Cardiac fibroblast (primary cell): ENCODE results near the gene NRP1.
A peak's percentile ranks its signal among the peaks of the same experiment; 100 is the strongest.

Source experiments
- DNase-seq, 2 donors: peaks; one replicate each; pipeline versions ENCODE4 v3.0.0 to v3.0.0-alpha.2; 2010; ENCODE audit warnings: low read depth in 2 of 2
- H3K4me3 ChIP-seq, 2 donors: replicated peaks in 1 of 2; 1 replicate in 1 of 2; 2 replicates in 1 of 2; pipeline ENCODE4 v1.5.1; 2011; ENCODE audit warnings: low read depth in 2 of 2, low read length in 2 of 2, mild to moderate bottlenecking in 2 of 2, moderate library complexity in 1 of 2
- CTCF ChIP-seq: IDR thresholded peaks from one replicate; pipeline ENCODE4 v1.5.1; 2011; ENCODE audit warnings: low read depth, mild to moderate bottlenecking, low read length, inconsistent platforms

Gene NRP1

GRCh38 chr10:33332183-33333065 lies 2.0 kb downstream of the NRP1 start:
- H3K4me3 ChIP-seq, result peak overlapping the region; percentile 88 to 89
- no peak for TF ChIP-seq CTCF
- DNase-seq, result peak; percentile 60 to 81

DNA sequence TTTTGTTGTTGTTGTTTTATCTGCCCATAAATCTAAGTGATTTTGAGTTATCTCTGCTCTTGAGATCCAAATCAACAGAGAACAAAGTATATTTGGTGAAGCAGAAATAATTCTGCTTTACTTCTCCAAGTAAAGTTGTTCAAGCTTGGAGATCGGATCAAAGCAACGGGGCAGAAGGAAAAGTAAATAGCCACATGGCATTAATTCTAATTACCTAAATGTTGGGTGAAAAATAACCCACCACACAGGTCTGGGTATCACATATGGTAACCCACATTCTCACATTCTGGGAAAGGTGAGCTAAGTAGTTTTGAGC lies 3.1 kb downstream of the NRP1 start:
- peak overlapping the region; percentile 88 to 89 for H3K4me3 ChIP-seq
- TF ChIP-seq CTCF, result no peak
- DNase-seq, result no peak

DNA sequence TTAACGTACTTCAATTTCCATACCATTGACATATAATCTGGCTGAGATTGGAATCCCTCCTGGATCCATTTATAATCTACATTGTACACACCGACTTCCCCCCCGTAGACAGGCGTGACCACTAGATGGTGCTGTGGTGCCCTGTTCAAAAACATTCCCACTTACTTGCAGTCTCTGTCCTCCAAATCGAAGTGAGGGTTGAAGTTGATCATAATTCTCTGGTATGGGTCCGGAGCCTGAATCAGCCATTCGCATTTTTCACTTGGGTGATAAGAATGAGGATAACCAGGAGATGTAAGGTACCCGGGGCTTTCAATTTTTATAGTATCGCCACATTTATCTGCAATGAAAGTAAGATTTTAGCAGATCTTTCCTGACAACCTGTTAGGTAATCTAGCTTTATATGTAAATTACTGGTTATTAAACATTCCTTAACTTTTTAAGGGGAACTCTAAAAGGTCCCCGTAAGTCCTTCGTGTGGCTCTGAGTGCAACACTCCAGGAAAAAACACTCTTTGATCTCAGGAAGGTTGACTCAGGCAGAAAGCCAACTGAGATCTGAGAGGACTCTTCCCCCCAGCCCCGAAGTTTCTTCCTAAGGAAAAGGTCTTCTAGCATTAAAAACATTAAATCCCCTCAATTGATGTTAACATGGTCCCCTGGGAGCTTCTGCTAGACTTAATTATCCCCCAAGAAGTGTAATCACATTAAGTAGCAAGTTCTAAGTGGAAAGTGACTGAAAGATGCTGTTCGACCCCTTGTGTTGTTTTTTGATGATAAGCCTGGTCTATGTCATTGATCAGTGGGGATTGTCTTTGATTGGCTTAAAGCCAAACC lies 3.7 kb downstream of the NRP1 start:
- H3K4me3 ChIP-seq, result peak overlapping the region; percentile 88 to 89
- DNase-seq, result peak; percentile 91
- TF ChIP-seq CTCF, result peak; percentile 88

DNA sequence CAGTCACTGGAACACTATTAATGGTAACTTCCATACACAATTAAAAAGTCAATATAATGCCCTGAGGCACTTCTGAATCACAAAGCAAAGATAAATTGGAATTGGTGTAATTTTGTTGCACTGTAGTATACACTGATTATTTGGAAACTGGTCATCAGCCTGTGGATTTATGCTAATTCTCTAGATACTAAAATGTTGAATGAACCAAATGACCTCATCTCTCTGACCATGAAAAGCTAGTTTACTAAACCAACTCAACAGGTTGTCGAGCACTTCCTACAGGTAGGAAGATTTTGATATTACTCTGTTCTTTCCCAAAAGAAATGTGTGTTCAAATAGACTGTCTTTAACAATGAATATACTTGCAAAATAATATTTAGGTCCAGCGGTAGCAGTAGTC lies 5.3 kb downstream of the NRP1 start:
- peak overlapping the region in 1 of 2 donors; percentile 15 for H3K4me3 ChIP-seq
- TF ChIP-seq CTCF, result no peak
- no peak for DNase-seq

- DNase-seq, result no peak
- no peak overlapping the region for H3K4me3 ChIP-seq
- TF ChIP-seq CTCF, result no peak
Measured at GRCh38 chr10:33328253-33328652, 6.2 kb downstream of the NRP1 start.

DNA sequence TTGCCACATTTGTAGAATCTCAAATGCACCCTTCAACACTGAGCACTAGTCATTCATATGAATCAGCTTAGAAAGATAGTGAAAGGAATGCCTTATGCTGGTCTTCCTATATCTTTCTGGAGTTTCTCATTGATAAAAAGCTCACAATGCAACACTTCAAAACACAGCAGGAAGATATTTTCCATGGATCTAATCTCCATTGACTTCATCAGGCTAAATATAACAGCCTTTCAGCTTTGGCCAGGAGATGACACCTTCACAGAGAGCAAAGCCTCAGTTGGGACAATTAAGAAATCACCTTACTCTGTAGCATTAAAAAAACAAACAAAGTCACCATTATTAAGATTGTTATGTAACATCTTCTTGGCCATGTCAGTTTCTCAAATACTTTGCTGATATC lies 6.7 kb downstream of the NRP1 start:
- no peak for DNase-seq
- H3K4me3 ChIP-seq, result no peak overlapping the region
- peak; percentile 44 for TF ChIP-seq CTCF
